Pons (tissue), 1 donor: Measurements from ENCODE around the gene ZNF518A.
A peak's percentile ranks its signal among the peaks of the same experiment; 100 is the strongest.

Source experiments
- DNase-seq: peaks from one replicate; pipeline ENCODE4 v3.0.0-alpha.2; 2016; ENCODE audit warnings: low spot score

The ZNF518A gene

GRCh38 chr10:96129387-96130325, at the start of gene ZNF518A:
Gene ZNF518A (plus strand): TSS chr10:96130297. CDS start chr10:96156323, 26,026 bp downstream.
- DNase-seq = peak; percentile 87

DNA sequence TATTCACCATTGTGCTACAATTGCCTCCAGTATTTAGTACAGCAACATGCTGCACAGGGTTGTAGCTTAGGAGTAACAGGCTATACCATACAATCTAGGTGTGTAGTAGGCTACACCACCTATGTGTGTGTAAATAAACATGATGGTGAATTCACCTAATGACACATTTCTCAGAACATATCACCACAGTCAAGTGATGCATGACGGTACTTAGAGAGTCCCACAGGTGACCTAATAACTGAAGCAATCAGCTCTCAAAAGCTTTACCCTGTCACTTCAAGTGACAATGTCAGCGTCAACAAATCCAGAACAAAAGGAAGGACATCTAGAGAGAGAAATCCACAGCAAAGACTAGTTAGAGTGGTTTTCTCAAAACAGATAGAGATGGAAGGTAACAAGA, 47.9 kb upstream of the ZNF518A start:
- DNase-seq = no peak

DNA sequence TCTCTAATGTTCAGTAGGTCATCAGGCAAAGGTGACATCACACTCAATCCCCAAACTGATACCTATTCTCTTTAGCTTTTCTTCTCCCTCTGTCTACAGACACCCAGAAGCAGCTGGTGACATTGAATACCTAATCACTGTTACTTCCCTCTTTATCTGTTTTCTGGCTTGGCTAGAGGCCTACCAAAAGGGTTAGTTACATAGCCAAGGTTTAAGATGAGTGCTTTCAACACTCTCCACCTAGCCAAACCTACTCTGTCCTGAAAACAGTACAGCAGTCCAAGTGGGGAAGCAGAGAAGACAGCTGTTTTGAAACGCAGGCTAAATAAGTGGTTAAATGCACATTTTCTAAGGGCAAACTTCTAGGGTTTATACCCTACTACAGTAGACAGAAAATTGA, 47.3 kb upstream of the ZNF518A start:
- no peak for DNase-seq

DNA sequence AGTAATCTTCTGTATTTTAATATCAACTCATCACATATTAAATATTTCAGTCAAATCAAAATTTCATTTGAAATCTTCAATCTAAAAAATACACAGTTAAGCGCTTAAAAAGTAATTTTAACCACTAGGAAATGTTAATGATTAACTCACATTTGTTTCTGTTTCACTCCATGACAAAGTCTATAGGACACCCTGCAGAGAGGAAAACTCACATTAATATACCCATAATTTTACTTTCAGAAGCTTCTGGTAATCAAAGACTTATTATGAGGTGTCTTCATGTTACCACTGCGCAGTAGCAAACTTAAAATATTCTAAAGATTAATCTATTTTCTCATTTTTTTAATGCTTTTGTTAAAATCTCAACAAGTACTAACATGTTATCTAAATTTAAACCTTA, 41.0 kb upstream of the ZNF518A start:
- DNase-seq = no peak

DNA sequence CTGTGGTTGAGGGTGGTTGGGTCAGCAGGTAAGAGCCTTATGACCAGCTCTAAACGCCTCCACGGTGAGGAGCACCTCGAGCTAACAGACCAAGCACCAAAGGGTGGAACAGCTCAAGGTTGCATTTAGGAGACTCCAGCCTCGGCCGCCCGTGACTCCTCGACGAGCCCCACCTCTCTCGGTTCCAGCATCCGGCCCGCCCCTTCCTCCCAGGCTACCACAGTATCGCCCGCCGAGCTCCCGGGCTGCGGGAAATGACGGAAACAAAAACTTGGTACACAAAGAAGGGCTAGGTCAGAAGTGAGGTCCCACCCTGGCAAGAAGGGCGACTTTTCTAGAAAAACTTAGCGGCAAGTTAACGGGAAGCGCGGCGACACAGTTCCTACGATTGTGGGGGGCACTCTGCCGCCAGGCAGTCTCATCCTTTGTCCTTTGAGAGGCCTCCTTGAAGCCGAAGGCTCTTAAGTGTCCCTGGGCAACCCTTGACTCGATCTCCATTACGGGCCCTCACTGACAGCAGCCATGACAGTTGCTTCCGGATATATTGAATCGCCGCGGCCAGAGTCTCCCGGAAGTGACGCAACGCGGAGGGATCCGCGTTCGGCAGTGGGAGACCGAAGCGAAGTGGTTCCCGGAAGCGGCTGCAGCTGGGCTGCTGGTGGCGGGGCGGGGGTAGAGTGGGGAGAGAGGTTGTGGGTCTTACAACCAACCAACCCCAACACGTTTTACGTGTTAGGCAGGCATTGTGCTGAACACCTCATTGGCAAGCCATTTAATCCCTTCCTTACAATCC, 40.2 kb upstream of the ZNF518A start:
- DNase-seq = peak; percentile 91

DNA sequence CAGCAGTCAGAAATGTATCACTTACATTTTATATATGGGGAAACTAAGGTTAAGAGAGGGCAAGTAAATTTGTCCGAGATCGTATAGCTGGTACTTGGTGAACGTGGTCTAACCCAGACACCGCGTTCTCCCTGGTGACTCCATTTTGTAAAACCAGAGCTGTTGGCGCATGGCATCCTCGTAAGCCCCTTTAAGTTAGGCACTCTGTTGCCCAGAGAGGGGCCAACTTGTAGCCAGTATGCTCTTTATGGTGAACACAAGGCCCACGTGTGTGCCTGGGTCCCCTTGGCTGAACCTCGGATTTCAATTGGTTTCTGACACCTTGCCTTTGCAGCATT, 39.7 kb upstream of the ZNF518A start:
- no peak for DNase-seq

GRCh38 chr10:96092999-96093767, 36.9 kb upstream of the ZNF518A start:
- no peak for DNase-seq

- no peak for DNase-seq
Observed at GRCh38 chr10:96093948-96094347, 36.1 kb upstream of the ZNF518A start.

GRCh38 chr10:96096958-96097357, 33.1 kb upstream of the ZNF518A start:
- no peak for DNase-seq

- no peak for DNase-seq
Observed at GRCh38 chr10:96097865-96098264, 32.2 kb upstream of the ZNF518A start.

GRCh38 chr10:96107623-96108038, 22.5 kb upstream of the ZNF518A start:
- DNase-seq = no peak

GRCh38 chr10:96112531-96112930, 17.6 kb upstream of the ZNF518A start:
- no peak for DNase-seq

DNA sequence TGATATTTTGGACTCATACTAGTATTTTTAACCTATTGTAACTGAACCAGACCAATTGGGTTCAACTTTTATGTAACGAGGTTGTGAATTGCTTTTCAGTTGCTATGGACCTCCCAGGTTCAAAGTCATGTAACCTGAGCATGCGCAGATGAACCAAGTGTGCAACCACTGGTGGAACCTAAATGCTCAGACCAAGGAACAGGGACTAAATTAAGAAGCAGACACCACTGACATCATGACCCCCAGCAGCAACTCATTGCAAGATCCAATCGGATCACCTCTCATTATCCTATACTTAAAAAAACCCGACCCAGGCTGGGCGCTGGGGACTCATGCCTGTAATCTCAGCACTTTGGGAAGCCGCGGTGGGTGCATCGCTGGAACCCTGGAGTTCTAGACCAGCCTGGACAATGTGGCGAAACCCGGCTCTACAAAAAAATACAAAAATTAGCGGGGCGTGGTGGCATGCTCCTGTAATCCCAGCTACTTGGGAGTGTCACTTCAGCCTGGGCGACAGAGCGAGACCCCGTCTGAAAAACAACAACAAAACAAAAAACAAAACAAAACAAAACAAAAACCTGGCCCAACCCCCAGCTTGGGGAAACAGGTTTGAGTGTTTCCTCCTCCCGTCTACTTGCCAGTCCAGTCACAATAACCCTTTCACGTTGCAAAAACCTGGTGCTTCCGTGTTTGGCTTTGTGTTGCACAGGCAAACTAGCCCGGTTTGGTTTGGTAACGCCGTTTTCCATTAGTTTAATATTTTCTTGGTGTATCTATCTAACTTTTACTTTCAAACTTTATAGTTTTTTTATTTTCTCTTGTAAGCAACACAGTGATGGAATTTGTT, 11.3 kb upstream of the ZNF518A start:
- no peak for DNase-seq

DNA sequence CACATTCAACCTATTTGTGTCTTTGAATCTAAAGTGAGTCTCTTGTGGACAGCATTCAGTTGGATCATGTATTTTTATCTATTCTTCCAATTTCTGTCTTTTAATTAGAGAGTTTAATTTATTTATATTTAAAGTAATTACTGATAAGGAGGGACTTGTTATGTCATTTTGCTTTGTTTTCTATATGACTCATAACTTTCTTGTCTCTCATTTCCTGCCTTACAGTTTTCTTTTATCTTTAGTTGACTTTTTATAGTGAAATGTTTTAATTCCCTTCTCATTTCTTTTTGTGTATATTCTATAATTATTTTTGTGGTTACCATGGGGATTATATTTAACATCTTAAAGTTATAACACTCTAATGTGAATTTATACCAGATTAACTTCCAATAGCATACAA, 7.3 kb upstream of the ZNF518A start:
- DNase-seq = no peak

- DNase-seq = no peak
Observed at GRCh38 chr10:96124230-96125141, 5.6 kb upstream of the ZNF518A start.

GRCh38 chr10:96125142-96125515, 5.0 kb upstream of the ZNF518A start:
- no peak for DNase-seq

DNA sequence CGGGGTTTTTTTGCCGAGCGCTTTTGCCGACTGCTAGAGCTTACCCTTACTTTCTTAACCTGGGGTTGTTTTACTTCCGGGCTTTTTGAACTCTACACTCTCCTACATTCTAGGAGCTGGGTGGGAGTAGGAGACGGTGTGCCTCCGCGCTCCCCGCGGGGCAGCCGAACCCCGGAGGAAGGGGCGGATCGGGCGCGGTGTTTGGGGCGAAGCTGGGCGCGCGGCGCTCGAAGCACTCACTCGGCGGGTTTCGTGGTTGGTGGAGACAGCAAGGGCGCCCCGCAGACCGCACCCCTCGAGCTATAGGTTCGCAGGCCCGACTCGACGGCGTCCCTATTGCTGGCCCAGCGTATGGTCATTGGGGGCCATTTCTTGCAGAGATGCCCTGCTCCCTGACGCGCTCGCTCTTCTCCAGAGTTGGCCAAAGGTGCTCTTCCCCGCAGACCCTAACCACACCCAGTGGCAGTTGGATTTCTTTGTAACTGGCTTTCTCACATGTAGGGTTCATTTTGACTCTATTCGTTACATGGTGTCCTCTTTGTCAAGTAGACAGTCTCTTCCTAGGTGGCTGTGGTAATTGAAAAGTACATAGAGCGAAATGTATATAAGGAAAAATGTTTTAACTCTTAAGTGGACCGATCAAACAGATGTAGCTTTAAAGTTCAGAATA, 364 bp downstream of the ZNF518A start:
- DNase-seq = peak; percentile 36

DNA sequence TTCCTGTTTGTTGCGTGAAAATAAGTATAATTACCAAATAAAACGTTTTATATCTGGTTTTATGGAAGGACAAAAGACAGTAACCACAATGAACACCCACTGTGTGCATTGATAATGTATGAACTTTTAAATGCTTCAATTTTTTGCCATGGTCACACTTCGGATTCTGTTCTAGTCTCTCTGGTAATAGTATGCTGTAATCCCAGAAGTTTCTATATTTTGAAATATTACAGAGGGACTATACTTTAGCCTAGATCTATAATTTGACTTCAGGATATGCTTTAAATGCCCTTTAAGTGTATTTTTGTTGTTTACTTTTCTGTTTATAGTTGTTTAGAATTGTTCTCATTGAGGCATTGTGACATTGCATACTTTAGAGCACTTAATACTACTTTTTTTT, 1.5 kb downstream of the ZNF518A start:
- no peak for DNase-seq

DNA sequence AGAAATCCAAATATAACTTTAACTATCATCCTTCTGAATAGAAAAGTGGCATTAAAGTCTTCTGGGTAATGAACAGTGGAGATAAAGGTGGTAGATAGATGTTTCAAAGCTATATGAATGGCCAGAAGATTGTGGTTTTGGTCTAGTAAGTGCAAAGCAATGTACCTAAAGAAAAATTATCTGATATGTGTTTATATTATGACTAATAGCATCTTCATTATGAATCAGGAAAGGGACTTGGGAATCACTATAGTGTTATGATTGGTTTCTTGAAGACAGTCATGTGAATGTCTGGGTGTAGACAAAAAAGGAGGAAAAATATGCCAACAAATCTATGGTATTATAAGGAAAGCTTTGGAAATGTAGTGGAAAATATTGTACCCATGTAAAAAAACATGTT, 3.0 kb downstream of the ZNF518A start:
- DNase-seq = no peak

GRCh38 chr10:96136810-96137209, 6.7 kb downstream of the ZNF518A start:
- no peak for DNase-seq
